Measurements from ENCODE around the gene KIAA1217. TPM values are rescaled to one million over a fixed set of nuclear protein-coding genes. Genes with fewer than 3 reads are reported as not detected.
"Not testable (repeated sequence)": the region's sequence is repeated elsewhere in the genome, so short reads cannot be mapped to it uniquely, and the experiment has no call there.

Gene KIAA1217
- total RNA-seq, 1 experiment from 2014 or later: 18.6 TPM

DNA sequence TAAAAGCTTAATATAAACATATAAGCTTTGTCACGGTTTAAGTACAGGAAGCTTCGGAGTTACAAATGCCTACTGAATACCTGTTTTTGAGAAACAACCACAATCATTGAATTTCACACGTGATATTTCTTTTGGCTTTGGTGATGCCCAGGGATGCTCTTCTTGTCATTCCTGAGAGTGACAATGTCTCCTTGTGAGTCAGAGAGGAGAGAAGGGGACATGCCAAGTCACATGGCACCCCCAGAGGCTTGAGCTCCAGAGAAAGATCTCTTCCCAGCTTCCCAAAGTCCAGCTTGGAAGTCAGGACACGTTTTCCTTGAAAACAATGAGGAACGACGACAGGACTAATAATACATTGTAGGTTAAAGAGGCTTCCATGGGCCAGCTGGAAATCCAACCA is 272.3 kb downstream of the KIAA1217 start:
- H3K36me3 Mint-ChIP-seq (ENCODE audit: insufficient read depth in 1 of 3, low read depth in 3 of 3): peaks cover 4 to 21% (median 9%) of the 10 kb centered on the region in 3 experiments
- TF ChIP-seq, protein P1, sequence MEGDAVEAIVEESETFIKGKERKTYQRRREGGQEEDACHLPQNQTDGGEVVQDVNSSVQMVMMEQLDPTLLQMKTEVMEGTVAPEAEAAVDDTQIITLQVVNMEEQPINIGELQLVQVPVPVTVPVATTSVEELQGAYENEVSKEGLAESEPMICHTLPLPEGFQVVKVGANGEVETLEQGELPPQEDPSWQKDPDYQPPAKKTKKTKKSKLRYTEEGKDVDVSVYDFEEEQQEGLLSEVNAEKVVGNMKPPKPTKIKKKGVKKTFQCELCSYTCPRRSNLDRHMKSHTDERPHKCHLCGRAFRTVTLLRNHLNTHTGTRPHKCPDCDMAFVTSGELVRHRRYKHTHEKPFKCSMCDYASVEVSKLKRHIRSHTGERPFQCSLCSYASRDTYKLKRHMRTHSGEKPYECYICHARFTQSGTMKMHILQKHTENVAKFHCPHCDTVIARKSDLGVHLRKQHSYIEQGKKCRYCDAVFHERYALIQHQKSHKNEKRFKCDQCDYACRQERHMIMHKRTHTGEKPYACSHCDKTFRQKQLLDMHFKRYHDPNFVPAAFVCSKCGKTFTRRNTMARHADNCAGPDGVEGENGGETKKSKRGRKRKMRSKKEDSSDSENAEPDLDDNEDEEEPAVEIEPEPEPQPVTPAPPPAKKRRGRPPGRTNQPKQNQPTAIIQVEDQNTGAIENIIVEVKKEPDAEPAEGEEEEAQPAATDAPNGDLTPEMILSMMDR (conservative IDR thresholded peaks at IDR 0.05): no peak
- H3K9me3 Mint-ChIP-seq: peaks cover 3 to 4% of the 10 kb centered on the region in 2 experiments; a peak in 4 of 5 replicates

DNA sequence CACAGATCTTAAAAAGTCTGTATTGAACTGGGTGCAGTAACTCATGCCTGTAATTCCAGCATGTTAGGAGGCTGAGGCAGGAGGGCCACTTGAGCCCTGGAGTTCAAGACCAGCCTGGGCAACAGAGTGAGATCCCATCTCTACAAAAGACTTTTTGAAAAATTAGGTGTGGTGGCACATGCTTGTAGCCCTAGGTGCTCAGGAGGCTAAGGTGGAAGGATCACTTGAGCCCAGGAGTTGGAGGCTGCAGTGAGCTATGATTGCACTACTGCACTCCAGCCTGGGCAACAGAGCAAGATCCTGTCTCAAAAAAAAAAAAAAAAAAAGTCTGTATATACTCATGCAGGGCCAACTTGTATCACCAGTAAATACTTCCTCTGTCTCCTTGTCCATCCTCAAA is 273.8 kb downstream of the KIAA1217 start:
- not testable (repeated sequence) for H3K79me1 ChIP-seq (ENCODE audit: insufficient read depth, low read depth, low read length, poor library complexity, severe bottlenecking); H3K14ac ChIP-seq (ENCODE audit: insufficient read depth, low read length); H2BK20ac ChIP-seq (ENCODE audit: low read depth, low read length, poor library complexity, severe bottlenecking); DNase-seq; H3K9ac ChIP-seq (ENCODE audit: extremely low read depth, insufficient read length, low read length); H4K8ac ChIP-seq (replicated peaks; ENCODE audit: insufficient read length, low read depth, low read length); H3K18ac ChIP-seq (ENCODE audit: insufficient read length, low read depth, low read length); H4K5ac ChIP-seq (ENCODE audit: insufficient read length, low read depth, low read length); H3K56ac ChIP-seq (ENCODE audit: insufficient read length, low read depth, low read length); H3K9me3 ChIP-seq (ENCODE audit: control insufficient read depth, low read depth, low read length); H3K79me2 ChIP-seq (ENCODE audit: insufficient read depth, low read length); H2BK12ac ChIP-seq (ENCODE audit: insufficient read length, low read depth, low read length); H3K27ac ChIP-seq (ENCODE audit: insufficient read length, low read depth, low read length); H3K9me3 Mint-ChIP-seq; H2BK15ac ChIP-seq (ENCODE audit: low read depth, low read length); H3K27me3 ChIP-seq (ENCODE audit: insufficient read depth, low read length); H3K27ac Mint-ChIP-seq; H3K27me3 Mint-ChIP-seq (ENCODE audit: low read depth); H2AFZ ChIP-seq (ENCODE audit: low read length); H2AK5ac ChIP-seq (ENCODE audit: insufficient read length, low read length); H3T11ph ChIP-seq (ENCODE audit: low read length); H3K4me1 ChIP-seq (ENCODE audit: insufficient read depth, low read length); H3K4ac ChIP-seq (ENCODE audit: low read depth, low read length); H3K4me2 ChIP-seq (ENCODE audit: insufficient read depth, insufficient read length, low read length); H4K20me1 ChIP-seq (ENCODE audit: control insufficient read depth, insufficient read depth, insufficient read length); H3K23ac ChIP-seq (ENCODE audit: insufficient read length, low read depth, low read length); H2BK120ac ChIP-seq (ENCODE audit: low read depth, low read length, poor library complexity, severe bottlenecking); H3K4me1 Mint-ChIP-seq; H4K91ac ChIP-seq (ENCODE audit: insufficient read length, low read depth, low read length); H3K23me2 ChIP-seq (ENCODE audit: insufficient read length, low read depth, low read length, poor library complexity, severe bottlenecking); H2BK5ac ChIP-seq (ENCODE audit: insufficient read length, low read length); H3K4me3 Mint-ChIP-seq
- H3K36me3 Mint-ChIP-seq (ENCODE audit: insufficient read depth in 1 of 3, low read depth in 3 of 3): peaks cover 4 to 15% (median 4%) of the 10 kb centered on the region in 3 experiments; a peak in 6 of 7 replicates

More for the DNA sequence above, 272.3 kb downstream of the KIAA1217 start:
- Histone ChIP-seq H3K27ac (ENCODE audit: insufficient read length, low read depth, low read length) (no peak overlapping the region), H3K79me2 (ENCODE audit: insufficient read depth, low read length) (no peaks in the 10 kb centered on the region; the same call in 1 of the 2 replicates), H2AK5ac (ENCODE audit: insufficient read length, low read length) (no peak overlapping the region), H2BK120ac (ENCODE audit: low read depth, low read length, poor library complexity, severe bottlenecking) (no peak overlapping the region), H4K8ac (replicated peaks; ENCODE audit: insufficient read length, low read depth, low read length) (no peak overlapping the region), H2BK5ac (ENCODE audit: insufficient read length, low read length) (no peak overlapping the region), H4K5ac (ENCODE audit: insufficient read length, low read depth, low read length) (no peak overlapping the region), H2BK20ac (ENCODE audit: low read depth, low read length, poor library complexity, severe bottlenecking) (no peak overlapping the region), H3K9me3 (ENCODE audit: control insufficient read depth, low read depth, low read length) (peaks cover 8% of the 10 kb centered on the region), H2BK12ac (ENCODE audit: insufficient read length, low read depth, low read length) (no peak overlapping the region), H3K4ac (ENCODE audit: low read depth, low read length) (no peak overlapping the region), H3K14ac (ENCODE audit: insufficient read depth, low read length) (no peak overlapping the region), H4K91ac (ENCODE audit: insufficient read length, low read depth, low read length) (no peak overlapping the region), H3K79me1 (ENCODE audit: insufficient read depth, low read depth, low read length, poor library complexity, severe bottlenecking) (no peaks in the 10 kb centered on the region), H3K27me3 (ENCODE audit: insufficient read depth, low read length) (no peaks in the 10 kb centered on the region), H3K4me2 (ENCODE audit: insufficient read depth, insufficient read length, low read length) (no peak overlapping the region), H3K23ac (ENCODE audit: insufficient read length, low read depth, low read length) (no peak overlapping the region), H3K56ac (ENCODE audit: insufficient read length, low read depth, low read length) (no peak overlapping the region), H2BK15ac (ENCODE audit: low read depth, low read length) (no peak overlapping the region), H3K9ac (ENCODE audit: extremely low read depth, insufficient read length, low read length) (no peak overlapping the region), H4K20me1 (ENCODE audit: control insufficient read depth, insufficient read depth, insufficient read length) (no peaks in the 10 kb centered on the region), H3K23me2 (ENCODE audit: insufficient read length, low read depth, low read length, poor library complexity, severe bottlenecking) (no peaks in the 10 kb centered on the region), H3T11ph (ENCODE audit: low read length) (no peak overlapping the region), H2AFZ (ENCODE audit: low read length) (no peak overlapping the region), H3K18ac (ENCODE audit: insufficient read length, low read depth, low read length) (no peak overlapping the region), H3K4me1 (ENCODE audit: insufficient read depth, low read length) (0 out of 2 replicates have a peak, but pooled peaks cover 2% of the 10 kb centered on the region)
- Mint-ChIP-seq H3K4me1 (peaks cover 7 to 8% of the 10 kb centered on the region in 2 experiments), H3K27ac (no peak overlapping the region; a peak in 1 of 7 replicates), H3K27me3 (ENCODE audit: low read depth) (no peaks in the 10 kb centered on the region), H3K4me3 (no peak overlapping the region)
- DNase-seq: no peak
- WGBS (ENCODE audit: extremely low coverage, insufficient read length, low lambda C conversion rate): no CpG with 5 or more reads among the region's 6 CpGs

All from H9 (cell line).